ENCODE data around the gene UNC119. TPM values are rescaled to one million over a fixed set of nuclear protein-coding genes. Genes with fewer than 3 reads are reported as not detected.

UNC119 gene
- polyA plus RNA-seq, 1 donor from 2014 or later, result 218 TPM

- H3K36me3 ChIP-seq (ENCODE audit: insufficient read depth, low read length), result no peaks in the 10 kb centered on the region
- no peak overlapping the region for H3K27ac ChIP-seq (ENCODE audit: low read length)
- no peak overlapping the region for H3K9ac ChIP-seq (ENCODE audit: low read length)
- no peak overlapping the region for H3K4me2 ChIP-seq (ENCODE audit: low read length)
- no peak overlapping the region for H2AFZ ChIP-seq (ENCODE audit: low read depth, low read length)
- H3K27me3 ChIP-seq (ENCODE audit: insufficient read depth, low read depth, low read length), result no peaks in the 10 kb centered on the region
- TF ChIP-seq, protein P1, sequence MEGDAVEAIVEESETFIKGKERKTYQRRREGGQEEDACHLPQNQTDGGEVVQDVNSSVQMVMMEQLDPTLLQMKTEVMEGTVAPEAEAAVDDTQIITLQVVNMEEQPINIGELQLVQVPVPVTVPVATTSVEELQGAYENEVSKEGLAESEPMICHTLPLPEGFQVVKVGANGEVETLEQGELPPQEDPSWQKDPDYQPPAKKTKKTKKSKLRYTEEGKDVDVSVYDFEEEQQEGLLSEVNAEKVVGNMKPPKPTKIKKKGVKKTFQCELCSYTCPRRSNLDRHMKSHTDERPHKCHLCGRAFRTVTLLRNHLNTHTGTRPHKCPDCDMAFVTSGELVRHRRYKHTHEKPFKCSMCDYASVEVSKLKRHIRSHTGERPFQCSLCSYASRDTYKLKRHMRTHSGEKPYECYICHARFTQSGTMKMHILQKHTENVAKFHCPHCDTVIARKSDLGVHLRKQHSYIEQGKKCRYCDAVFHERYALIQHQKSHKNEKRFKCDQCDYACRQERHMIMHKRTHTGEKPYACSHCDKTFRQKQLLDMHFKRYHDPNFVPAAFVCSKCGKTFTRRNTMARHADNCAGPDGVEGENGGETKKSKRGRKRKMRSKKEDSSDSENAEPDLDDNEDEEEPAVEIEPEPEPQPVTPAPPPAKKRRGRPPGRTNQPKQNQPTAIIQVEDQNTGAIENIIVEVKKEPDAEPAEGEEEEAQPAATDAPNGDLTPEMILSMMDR (IDR thresholded peaks at IDR 0.05; ENCODE audit: poor library complexity, severe bottlenecking), result peak; percentile 14
- no peak for TF ChIP-seq MXI1 (conservative IDR thresholded peaks at IDR 0.05; ENCODE audit: poor library complexity, severe bottlenecking)
- TF ChIP-seq POLR2AphosphoS5 (IDR thresholded peaks at IDR 0.05), result no peak
- H4K20me1 ChIP-seq (ENCODE audit: insufficient read depth), result no peaks in the 10 kb centered on the region
- peaks cover 11% of the 10 kb centered on the region for H3K79me2 ChIP-seq (replicated peaks; ENCODE audit: insufficient read depth, low read length)
- no peak overlapping the region for H3K4me3 ChIP-seq (ENCODE audit: low read length)
- H3K9me3 ChIP-seq (ENCODE audit: low read length), result no peaks in the 10 kb centered on the region
- no peaks in the 10 kb centered on the region for H3F3A ChIP-seq (ENCODE audit: insufficient read depth, low read length, poor library complexity, severe bottlenecking)
- no peaks in the 10 kb centered on the region for H3K9me2 ChIP-seq (ENCODE audit: insufficient read depth, low read length)
Measured at GRCh38 chr17:28574526-28574925, 22.1 kb upstream of the UNC119 start.

DNA sequence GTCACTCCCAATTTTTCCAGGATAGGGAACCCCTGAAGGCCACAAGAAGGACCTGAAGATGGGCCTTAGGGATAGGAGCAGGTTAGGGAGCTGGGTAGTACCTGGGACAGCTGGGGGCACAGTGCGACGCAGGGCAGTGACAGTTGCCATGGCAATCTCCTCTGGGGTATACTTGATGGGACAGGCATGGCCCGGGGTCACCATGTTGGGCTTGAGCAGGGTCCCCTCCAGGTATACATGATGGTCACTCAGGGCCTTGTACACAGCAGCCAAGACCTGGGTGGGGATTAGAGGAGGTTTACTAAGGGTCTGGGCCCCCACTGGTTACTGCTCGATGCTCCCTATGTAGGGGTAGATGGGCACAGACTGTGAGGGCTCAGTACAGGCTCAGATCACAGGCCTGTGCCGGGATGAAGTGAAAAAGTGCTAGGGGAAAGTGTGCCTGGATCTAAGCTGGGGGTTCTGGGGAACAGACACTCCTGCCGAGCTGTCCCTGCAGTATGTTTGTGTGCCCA is 21.6 kb upstream of the UNC119 start:
- no peaks in the 10 kb centered on the region for H3K9me2 ChIP-seq (ENCODE audit: insufficient read depth, low read length)
- peaks cover 13% of the 10 kb centered on the region for H3K79me2 ChIP-seq (replicated peaks; ENCODE audit: insufficient read depth, low read length)
- H3K9me3 ChIP-seq (ENCODE audit: low read length), result no peaks in the 10 kb centered on the region
- no peak overlapping the region for H3K27ac ChIP-seq (ENCODE audit: low read length)
- H3K27me3 ChIP-seq (ENCODE audit: insufficient read depth, low read depth, low read length), result no peaks in the 10 kb centered on the region
- no peak overlapping the region for H3K4me3 ChIP-seq (ENCODE audit: low read length)
- H3K9ac ChIP-seq (ENCODE audit: low read length), result no peak overlapping the region
- no peaks in the 10 kb centered on the region for H3K36me3 ChIP-seq (ENCODE audit: insufficient read depth, low read length)
- H2AFZ ChIP-seq (ENCODE audit: low read depth, low read length), result no peak overlapping the region
- H4K20me1 ChIP-seq (ENCODE audit: insufficient read depth), result no peaks in the 10 kb centered on the region
- H3K4me2 ChIP-seq (ENCODE audit: low read length), result no peak overlapping the region
- no peaks in the 10 kb centered on the region for H3F3A ChIP-seq (ENCODE audit: insufficient read depth, low read length, poor library complexity, severe bottlenecking)
- TF ChIP-seq, protein P1 (IDR thresholded peaks at IDR 0.05; ENCODE audit: poor library complexity, severe bottlenecking), result no peak
- TF ChIP-seq EZH2 (IDR thresholded peaks at IDR 0.05; ENCODE audit: borderline replicate concordance, insufficient read depth, low read length, poor library complexity, severe bottlenecking) (no peak), RAD21 (conservative IDR thresholded peaks at IDR 0.05) (no peak), SMC3 (conservative IDR thresholded peaks at IDR 0.05; ENCODE audit: poor library complexity) (no peak), EP300 (conservative IDR thresholded peaks at IDR 0.05; ENCODE audit: poor library complexity, severe bottlenecking) (no peak), MXI1 (conservative IDR thresholded peaks at IDR 0.05; ENCODE audit: poor library complexity, severe bottlenecking) (no peak), POLR2AphosphoS5 (IDR thresholded peaks at IDR 0.05) (no peak), REST (IDR thresholded peaks at IDR 0.05; ENCODE audit: borderline replicate concordance) (no peak), TAF1 (IDR thresholded peaks at IDR 0.05; ENCODE audit: low read depth) (no peak)

All from neural cell (in vitro differentiated cells).